Activated CD8-positive, alpha-beta memory T cell treated with anti-CD3 and anti-CD28 coated beads for 24 hours (primary cell): Measurements from ENCODE around the gene BUD13.

Experiments used
- DNase-seq: peaks from one replicate; pipeline ENCODE4 v3.0.0-alpha.2; 2020

Gene BUD13

GRCh38 chr11:116742104-116742503 is 30.7 kb downstream of the BUD13 start:
- DNase-seq, result no peak

GRCh38 chr11:116740741-116741140 is 32.0 kb downstream of the BUD13 start:
- no peak for DNase-seq

- no peak for DNase-seq
These were observed 33.8 kb downstream of the BUD13 start for GRCh38 chr11:116738975-116739374.

GRCh38 chr11:116736763-116737162 is 36.0 kb downstream of the BUD13 start:
- DNase-seq, result peak; percentile 26

GRCh38 chr11:116733969-116734508 is 38.7 kb downstream of the BUD13 start:
- DNase-seq, result no peak

GRCh38 chr11:116733043-116733755 is 39.6 kb downstream of the BUD13 start:
- no peak for DNase-seq

- peak; percentile 79 for DNase-seq
These were observed 40.3 kb downstream of the BUD13 start for GRCh38 chr11:116732271-116733042.

- DNase-seq, result no peak
These were observed 41.0 kb downstream of the BUD13 start for GRCh38 chr11:116731821-116732220.

GRCh38 chr11:116731097-116731761 is 41.6 kb downstream of the BUD13 start:
- no peak for DNase-seq

- DNase-seq, result no peak
These were observed 42.2 kb downstream of the BUD13 start for GRCh38 chr11:116730601-116731000.

- no peak for DNase-seq
These were observed 42.6 kb downstream of the BUD13 start for GRCh38 chr11:116730241-116730561.

- DNase-seq, result no peak
These were observed 43.1 kb downstream of the BUD13 start for GRCh38 chr11:116729501-116730240.

GRCh38 chr11:116727990-116728389 is 44.8 kb downstream of the BUD13 start:
- DNase-seq, result no peak

- no peak for DNase-seq
These were observed 47.2 kb downstream of the BUD13 start for GRCh38 chr11:116725434-116726221.

- DNase-seq, result no peak
These were observed 48.0 kb downstream of the BUD13 start for GRCh38 chr11:116724813-116725212.

GRCh38 chr11:116723511-116723910 is 49.3 kb downstream of the BUD13 start:
- DNase-seq, result no peak

- DNase-seq, result no peak
These were observed 50.8 kb downstream of the BUD13 start for GRCh38 chr11:116721988-116722387.

GRCh38 chr11:116720895-116721294 is 51.9 kb downstream of the BUD13 start:
- no peak for DNase-seq

GRCh38 chr11:116718955-116719501 is 53.8 kb downstream of the BUD13 start:
- DNase-seq, result no peak

- no peak for DNase-seq
These were observed 56.2 kb downstream of the BUD13 start for GRCh38 chr11:116716621-116717020.

- DNase-seq, result no peak
These were observed 57.4 kb downstream of the BUD13 start for GRCh38 chr11:116715383-116715782.

- DNase-seq, result no peak
These were observed 57.9 kb downstream of the BUD13 start for GRCh38 chr11:116714902-116715301.
